GM12878 (cell line): Measurements from ENCODE around the gene TNFSF8. TPM values are rescaled to one million over a fixed set of nuclear protein-coding genes. Genes with fewer than 3 reads are reported as not detected.

ENCODE experiments used
- ATAC-seq: fragments of 200-7000 bp; cut with Tn5 transposase; 3 replicates; pipeline ENCODE4 v1.9.1; 2020; ENCODE audit warnings: mild to moderate bottlenecking, moderate library complexity
- BruUV-seq: library from RNA; stranded (reverse); fragments of 400-500 nt; replicated peaks from 2 replicates; lab custom pipeline; 2021; lab: Mats Ljungman, UMichigan
- CTCF ChIA-PET: fragments of 300-600 bp; sonication (Branson Sonifier 250); formaldehyde crosslinking; extraction: SDS; loops from one replicate; lab custom pipeline; 2021; ENCODE audit warnings: inconsistent platforms; lab: Yijun Ruan, JAX
- POLR2A ChIA-PET: fragments of 350-600 bp; formaldehyde crosslinking; extraction: SDS; loops from one replicate; lab custom pipeline; 2021; ENCODE audit warnings: inconsistent platforms; lab: Charles Lee
- RAD21 ChIA-PET: fragments of 300-600 bp; sonication (Branson Sonifier 250); formaldehyde crosslinking; loops from one replicate; lab custom pipeline; 2023; ENCODE audit warnings: antibody characterized with exemption; ENCODE audit not compliant: unreplicated experiment; lab: Charles Lee
- SMC1A ChIA-PET: fragments of 300-600 bp; sonication (Branson Sonifier 250); formaldehyde crosslinking; loops from one replicate; lab custom pipeline; 2023; ENCODE audit not compliant: unreplicated experiment, uncharacterized antibody; lab: Charles Lee
- DNase-seq: peaks from one replicate; pipeline ENCODE4 v3.0.0-alpha.2; 2011; ENCODE audit warnings: low read depth, low spot score
- FAIRE-seq: peaks from 3 replicates; lab custom pipeline; 2011; peaks lifted over from hg19 to GRCh38; lab: Jason Lieb, UNC
- H2AFZ ChIP-seq: 2 replicates; pipeline ENCODE4 v1.6.0; 2011; ENCODE audit warnings: low read depth, low read length, control low read depth; ENCODE audit not compliant: control insufficient read depth
- H3K27ac ChIP-seq: 2 replicates; pipeline ENCODE4 v1.5.1; 2011; ENCODE audit warnings: control low read depth; ENCODE audit not compliant: control insufficient read depth, insufficient read depth
- H3K27me3 ChIP-seq, 2 experiments: replicated peaks in 1 of 2; 2 replicates each; pipeline versions ENCODE4 v1.6.0 to v1.6.1; 2011; ENCODE audit warnings: low read length in 1 of 2; ENCODE audit not compliant: control insufficient read depth in 2 of 2, insufficient read depth in 2 of 2
- H3K36me3 ChIP-seq, 2 experiments: 2 replicates each; pipeline ENCODE4 v1.5.1; 2011; ENCODE audit warnings: low read length in 1 of 2; ENCODE audit not compliant: control insufficient read depth in 2 of 2, insufficient read depth in 2 of 2
- H3K4me1 ChIP-seq: 2 replicates; pipeline ENCODE4 v1.6.1; 2011; ENCODE audit warnings: mild to moderate bottlenecking, low read length, moderate library complexity, mixed read lengths; ENCODE audit not compliant: control insufficient read depth, insufficient read depth
- H3K4me2 ChIP-seq: 2 replicates; pipeline ENCODE4 v1.6.0; 2011; ENCODE audit warnings: control low read depth; ENCODE audit not compliant: control insufficient read depth, insufficient read depth
- H3K4me3 ChIP-seq: fragments of 200-600 bp; sonication (generic); 2 replicates; pipeline ENCODE4 v1.5.1; 2016
- H3K79me2 ChIP-seq: 2 replicates; pipeline ENCODE4 v1.6.0; 2011; ENCODE audit warnings: low read length; ENCODE audit not compliant: control insufficient read depth, insufficient read depth
- H3K9ac ChIP-seq: 2 replicates; pipeline ENCODE4 v1.8.0; 2011; ENCODE audit warnings: low read length, control low read depth, mixed read lengths; ENCODE audit not compliant: control insufficient read depth, insufficient read depth
- H3K9me3 ChIP-seq: replicated peaks from 3 replicates; pipeline ENCODE4 v1.5.1; 2011; ENCODE audit warnings: mild to moderate bottlenecking, low read length; ENCODE audit not compliant: control insufficient read depth, insufficient read depth
- H4K20me1 ChIP-seq: 2 replicates; pipeline ENCODE4 v1.6.0; 2011; ENCODE audit not compliant: control insufficient read depth, insufficient read depth
- BHLHE40 ChIP-seq, 2 experiments: fragments of 450-650 bp in 1 of 2; IDR thresholded peaks; 2 replicates each; pipeline ENCODE4 v1.6.1; 2011 to 2017; ENCODE audit warnings: low read depth in 2 of 2, borderline replicate concordance in 1 of 2, improper control_type of control experiment in 1 of 2, low read length in 1 of 2, mild to moderate bottlenecking in 1 of 2
- BMI1 ChIP-seq: fragments of 450-650 bp; IDR thresholded peaks from 2 replicates; pipeline ENCODE4 v1.6.1; 2016; ENCODE audit warnings: mild to moderate bottlenecking, moderate library complexity, borderline replicate concordance
- E2F4 ChIP-seq: IDR thresholded peaks from 2 replicates; pipeline ENCODE4 v1.6.1; 2012; ENCODE audit warnings: low read depth, low read length, improper control_type of control experiment
- KDM1A ChIP-seq: fragments of 200-600 bp; sonication (generic); IDR thresholded peaks from 2 replicates; pipeline ENCODE4 v1.6.1; 2016; ENCODE audit warnings: borderline replicate concordance
- MAX ChIP-seq: IDR thresholded peaks from 2 replicates; pipeline ENCODE4 v1.6.1; 2012; ENCODE audit warnings: low read depth, low read length, improper control_type of control experiment
- NR2C1 ChIP-seq: fragments of 450-650 bp; IDR thresholded peaks from 2 replicates; pipeline ENCODE4 v1.6.1; 2017; ENCODE audit warnings: antibody characterized with exemption, mild to moderate bottlenecking, moderate library complexity
- NRF1 ChIP-seq: conservative IDR thresholded peaks from 2 replicates; pipeline ENCODE4 v1.6.1; 2011; ENCODE audit warnings: mild to moderate bottlenecking, low read depth, low read length, improper control_type of control experiment
- POLR2AphosphoS2 ChIP-seq: IDR thresholded peaks from 2 replicates; pipeline ENCODE4 v1.6.1; 2011; ENCODE audit warnings: low read depth, mild to moderate bottlenecking, low read length, improper control_type of control experiment, moderate library complexity
- ZNF384 ChIP-seq: IDR thresholded peaks from 2 replicates; pipeline ENCODE4 v1.6.1; 2012; ENCODE audit warnings: low read depth, mild to moderate bottlenecking, low read length, improper control_type of control experiment, borderline replicate concordance
- WGBS: methylation state at CpG from one replicate; pipeline ENCODE4 v1.1.6; 2016; ENCODE audit warnings: low lambda C conversion rate; ENCODE audit not compliant: insufficient replicate concordance, insufficient coverage; ENCODE audit errors: missing lambda C conversion rate; 5-methylcytosine and 5-hydroxymethylcytosine counted together
- in situ Hi-C: fragments of 300-500 bp; cut with MboI; formaldehyde crosslinking; loops from 9 replicates; pipeline ENCODE4 v1.14.3; 2018; ENCODE audit warnings: mixed read lengths
- intact Hi-C: fragments of 100-400 bp; cut with micrococcal nuclease; formaldehyde crosslinking; loops from one replicate; pipeline ENCODE4 v1.14.2; 2022; ENCODE audit not compliant: unreplicated experiment
- polyA plus RNA-seq, 11 experiments: library from polyadenylated mRNA; depleted of rRNA in 4 of 11; unstranded in 6 of 11; stranded (reverse) in 5 of 11; fragments of >200 nt; fragmentation: Nextera tagmentation in 4 of 11; fragmentation: Illumina TruSeq in 1 of 11; extraction: Ambion mirVana in 4 of 11; extraction: Trizol in 1 of 11; gene quantifications; 1 replicate in 1 of 11; 2 replicates in 10 of 11; pipeline versions ENCODE4 v1.2.1 to v1.2.3, GENCODE V29; 2011 to 2016; ENCODE audit warnings: inconsistent platforms in 2 of 11, missing spikeins in 2 of 11, low read depth in 1 of 11
- total RNA-seq, 4 experiments: library from RNA; depleted of rRNA in 3 of 4; stranded (reverse); fragments of >200 nt in 3 of 4; fragmentation: Illumina TruSeq in 1 of 4; extraction: Trizol in 1 of 4; gene quantifications; 2 replicates each; pipeline versions ENCODE4 v1.2.1 to v1.2.3, GENCODE V29; 2013 to 2021
- TF ChIP-seq, protein P1 (sequence below): fragments of 450-650 bp; IDR thresholded peaks from 2 replicates; pipeline ENCODE4 v1.6.1; 2018; ENCODE audit warnings: mild to moderate bottlenecking, low read depth, moderate library complexity; ENCODE audit not compliant: partially characterized antibody

TNFSF8 gene
- total and polyA plus RNA-seq, 10 of the 15 experiments (the other 5 are each of a cell fraction or from before 2014, with no cell fraction given), result 0.10 to 0.29 (median 0.15) TPM; not detected in 7

GRCh38 chr9:114941376-114941775 lies 11.0 kb upstream of the TNFSF8 start:
- Histone ChIP-seq H3K9me3 (no peaks in the 10 kb centered on the region), H2AFZ (no peak overlapping the region), H3K27me3 (peaks cover 0 to 2% of the 10 kb centered on the region in 2 experiments; a peak in 1 of 4 replicates), H3K4me1 (no peaks in the 10 kb centered on the region), H3K79me2 (no peaks in the 10 kb centered on the region), H3K4me3 (no peak overlapping the region), H4K20me1 (no peaks in the 10 kb centered on the region), H3K36me3 (no peaks in the 10 kb centered on the region), H3K4me2 (no peak overlapping the region), H3K27ac (no peak overlapping the region), H3K9ac (no peak overlapping the region)
- no peak for DNase-seq
- FAIRE-seq, result no peak
- TF ChIP-seq MAX (no peak), BHLHE40 (IDR thresholded peaks at IDR 0.05; ENCODE audit: borderline replicate concordance in 1 of 2, low read depth in 2 of 2, low read length in 1 of 2) (no peak), POLR2AphosphoS2 (no peak)
- POLR2A ChIA-PET, result no interaction called here
- 45% methylated on average over 2 of the region's 2 CpGs for WGBS
- intact Hi-C loops (no loop called here), in situ Hi-C loops (no loop called here)
- SMC1A ChIA-PET, result no interaction called here
- CTCF ChIA-PET, result interaction anchor here (1.4 kb wide), 1 partner anchor 20 kb away, joined by 3 read pairs; no protein-coding TSS in a partner anchor
- BruUV-seq, result no TSS peak
- no peak for ATAC-seq
- RAD21 ChIA-PET, result no interaction called here

- Histone ChIP-seq H3K4me3 (no peak overlapping the region), H3K4me2 (no peak overlapping the region), H3K27ac (no peak overlapping the region), H3K4me1 (no peaks in the 10 kb centered on the region), H4K20me1 (no peaks in the 10 kb centered on the region; the same call in 1 of the 2 replicates), H3K36me3 (no peaks in the 10 kb centered on the region), H2AFZ (no peak overlapping the region), H3K9ac (no peak overlapping the region), H3K79me2 (no peaks in the 10 kb centered on the region), H3K27me3 (peaks cover 2 to 5% of the 10 kb centered on the region in 2 experiments; a peak in 3 of 4 replicates), H3K9me3 (no peaks in the 10 kb centered on the region)
- ChIA-PET SMC1A (interaction anchor here (0.6 to 1.2 kb wide), 2 partner anchors 9 to 213 kb away, joined by 3 read pairs; no protein-coding TSS in a partner anchor), RAD21 (no interaction called here), CTCF (interaction anchor here (1.0 to 1.1 kb wide), 2 partner anchors 25 kb away, joined by 3 to 4 read pairs; no protein-coding TSS in a partner anchor), POLR2A (no interaction called here)
- intact Hi-C loops (no loop called here), in situ Hi-C loops (no loop called here)
- DNase-seq (no peak), ATAC-seq (no peak), FAIRE-seq (no peak)
- 11% methylated on average over 4 of the region's 4 CpGs for WGBS
- no TSS peak for BruUV-seq
- no peak for TF ChIP-seq NRF1
- TF ChIP-seq, protein P1, sequence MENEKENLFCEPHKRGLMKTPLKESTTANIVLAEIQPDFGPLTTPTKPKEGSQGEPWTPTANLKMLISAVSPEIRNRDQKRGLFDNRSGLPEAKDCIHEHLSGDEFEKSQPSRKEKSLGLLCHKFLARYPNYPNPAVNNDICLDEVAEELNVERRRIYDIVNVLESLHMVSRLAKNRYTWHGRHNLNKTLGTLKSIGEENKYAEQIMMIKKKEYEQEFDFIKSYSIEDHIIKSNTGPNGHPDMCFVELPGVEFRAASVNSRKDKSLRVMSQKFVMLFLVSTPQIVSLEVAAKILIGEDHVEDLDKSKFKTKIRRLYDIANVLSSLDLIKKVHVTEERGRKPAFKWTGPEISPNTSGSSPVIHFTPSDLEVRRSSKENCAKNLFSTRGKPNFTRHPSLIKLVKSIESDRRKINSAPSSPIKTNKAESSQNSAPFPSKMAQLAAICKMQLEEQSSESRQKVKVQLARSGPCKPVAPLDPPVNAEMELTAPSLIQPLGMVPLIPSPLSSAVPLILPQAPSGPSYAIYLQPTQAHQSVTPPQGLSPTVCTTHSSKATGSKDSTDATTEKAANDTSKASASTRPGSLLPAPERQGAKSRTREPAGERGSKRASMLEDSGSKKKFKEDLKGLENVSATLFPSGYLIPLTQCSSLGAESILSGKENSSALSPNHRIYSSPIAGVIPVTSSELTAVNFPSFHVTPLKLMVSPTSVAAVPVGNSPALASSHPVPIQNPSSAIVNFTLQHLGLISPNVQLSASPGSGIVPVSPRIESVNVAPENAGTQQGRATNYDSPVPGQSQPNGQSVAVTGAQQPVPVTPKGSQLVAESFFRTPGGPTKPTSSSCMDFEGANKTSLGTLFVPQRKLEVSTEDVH, result no peak
- no peak for TF ChIP-seq KDM1A
- TF ChIP-seq NR2C1, result no peak
- TF ChIP-seq E2F4, result no peak
- TF ChIP-seq ZNF384, result no peak
- no peak for TF ChIP-seq BMI1
- no peak for TF ChIP-seq BHLHE40 (IDR thresholded peaks at IDR 0.05; ENCODE audit: borderline replicate concordance in 1 of 2, low read depth in 2 of 2, low read length in 1 of 2)
Measured at GRCh38 chr9:114938687-114939575, 8.5 kb upstream of the TNFSF8 start.
